A549 (cell line): ENCODE measurements around the gene CFL1.

Source experiments
- EP300 ChIP-seq, 2 experiments: fragments of >200 bp; sonication (Bioruptor Twin); formaldehyde crosslinking; IDR thresholded peaks; 2 replicates in 1 of 2; 3 replicates in 1 of 2; pipeline ENCODE4 v1.6.1; 2016 to 2017
- HOXB5 ChIP-seq: fragments of 250-450 bp; sonication (Bioruptor Pico); IDR thresholded peaks from 2 replicates; pipeline ENCODE4 v1.5.0; 2020; ENCODE audit warnings: mild to moderate bottlenecking, moderate library complexity
- JUNB ChIP-seq: fragments of >200 bp; sonication (Bioruptor Twin); formaldehyde crosslinking; IDR thresholded peaks from 2 replicates; pipeline ENCODE4 v1.6.1; 2016
- MAZ ChIP-seq: fragments of 150-350 bp; IDR thresholded peaks from 2 replicates; pipeline ENCODE4 v1.6.1; 2014; ENCODE audit warnings: antibody characterized with exemption, low read depth, low read length, borderline replicate concordance
- NR3C1 ChIP-seq: fragments of >200 bp; sonication (Bioruptor Twin); formaldehyde crosslinking; IDR thresholded peaks from 3 replicates; pipeline ENCODE4 v1.6.1; 2017
- POLR2A ChIP-seq: IDR thresholded peaks from 2 replicates; pipeline ENCODE4 v1.6.1; 2012; ENCODE audit warnings: mild to moderate bottlenecking, low read length
- RAD21 ChIP-seq, 2 experiments: fragments of >200 bp in 1 of 2; sonication (Bioruptor Twin) in 1 of 2; formaldehyde crosslinking in 1 of 2; IDR thresholded peaks in 1 of 2; conservative IDR thresholded peaks in 1 of 2; 2 replicates in 1 of 2; 3 replicates in 1 of 2; pipeline ENCODE4 v1.6.1; 2012 to 2018; ENCODE audit warnings: inconsistent platforms in 1 of 2
- TF ChIP-seq, protein P1 (sequence below): fragments of 150-350 bp; IDR thresholded peaks from 2 replicates; pipeline ENCODE4 v1.6.1; 2014; ENCODE audit warnings: low read depth, mild to moderate bottlenecking, low read length
- TF ChIP-seq, protein P2 (sequence below): fragments of >200 bp; sonication (Bioruptor Twin); formaldehyde crosslinking; IDR thresholded peaks from 3 replicates; pipeline ENCODE4 v1.5.1; 2016
- TF ChIP-seq, protein P3 (sequence below): IDR thresholded peaks from 2 replicates; pipeline ENCODE4 v1.6.1; 2012
- TF ChIP-seq, protein P4 (sequence below): IDR thresholded peaks from 2 replicates; pipeline ENCODE4 v1.6.1; 2012

DNA sequence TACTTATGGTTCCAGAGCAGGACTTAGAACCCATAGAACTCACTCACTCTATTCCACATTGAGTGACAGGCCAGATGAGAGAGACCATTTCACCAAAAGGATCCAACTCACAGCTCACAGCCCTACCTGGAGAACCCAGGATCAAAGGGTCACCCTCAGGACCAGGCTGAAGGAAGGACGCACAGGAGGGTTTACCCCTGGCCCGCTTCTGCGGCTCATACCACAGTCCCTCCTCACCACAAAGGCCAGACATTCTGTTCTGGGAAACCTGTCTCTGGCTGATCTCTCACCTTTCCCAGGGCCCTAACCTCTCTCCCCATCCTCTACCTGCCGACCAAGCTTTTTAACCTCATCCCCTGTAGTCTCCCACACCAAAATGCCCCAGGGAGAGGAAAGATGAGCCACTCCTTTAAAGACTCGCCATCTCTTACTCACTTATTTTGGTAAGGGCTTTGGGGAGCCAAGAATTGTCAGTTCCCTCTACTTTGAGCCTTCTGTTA, 37.6 kb upstream of the CFL1 start:
- TF ChIP-seq JUNB (no peak), POLR2A (no peak), HOXB5 (CRISPR knock-in tag) (no peak), RAD21 (conservative IDR thresholded peaks at IDR 0.05 in 1 of 2, IDR thresholded peaks at IDR 0.05 in 1 of 2) (no peak), EP300 (IDR thresholded peaks at IDR 0.05) (no peak), MAZ (no peak), NR3C1 (no peak)
- TF ChIP-seq, protein P1, sequence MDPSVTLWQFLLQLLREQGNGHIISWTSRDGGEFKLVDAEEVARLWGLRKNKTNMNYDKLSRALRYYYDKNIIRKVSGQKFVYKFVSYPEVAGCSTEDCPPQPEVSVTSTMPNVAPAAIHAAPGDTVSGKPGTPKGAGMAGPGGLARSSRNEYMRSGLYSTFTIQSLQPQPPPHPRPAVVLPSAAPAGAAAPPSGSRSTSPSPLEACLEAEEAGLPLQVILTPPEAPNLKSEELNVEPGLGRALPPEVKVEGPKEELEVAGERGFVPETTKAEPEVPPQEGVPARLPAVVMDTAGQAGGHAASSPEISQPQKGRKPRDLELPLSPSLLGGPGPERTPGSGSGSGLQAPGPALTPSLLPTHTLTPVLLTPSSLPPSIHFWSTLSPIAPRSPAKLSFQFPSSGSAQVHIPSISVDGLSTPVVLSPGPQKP: no peak
- TF ChIP-seq, protein P2, sequence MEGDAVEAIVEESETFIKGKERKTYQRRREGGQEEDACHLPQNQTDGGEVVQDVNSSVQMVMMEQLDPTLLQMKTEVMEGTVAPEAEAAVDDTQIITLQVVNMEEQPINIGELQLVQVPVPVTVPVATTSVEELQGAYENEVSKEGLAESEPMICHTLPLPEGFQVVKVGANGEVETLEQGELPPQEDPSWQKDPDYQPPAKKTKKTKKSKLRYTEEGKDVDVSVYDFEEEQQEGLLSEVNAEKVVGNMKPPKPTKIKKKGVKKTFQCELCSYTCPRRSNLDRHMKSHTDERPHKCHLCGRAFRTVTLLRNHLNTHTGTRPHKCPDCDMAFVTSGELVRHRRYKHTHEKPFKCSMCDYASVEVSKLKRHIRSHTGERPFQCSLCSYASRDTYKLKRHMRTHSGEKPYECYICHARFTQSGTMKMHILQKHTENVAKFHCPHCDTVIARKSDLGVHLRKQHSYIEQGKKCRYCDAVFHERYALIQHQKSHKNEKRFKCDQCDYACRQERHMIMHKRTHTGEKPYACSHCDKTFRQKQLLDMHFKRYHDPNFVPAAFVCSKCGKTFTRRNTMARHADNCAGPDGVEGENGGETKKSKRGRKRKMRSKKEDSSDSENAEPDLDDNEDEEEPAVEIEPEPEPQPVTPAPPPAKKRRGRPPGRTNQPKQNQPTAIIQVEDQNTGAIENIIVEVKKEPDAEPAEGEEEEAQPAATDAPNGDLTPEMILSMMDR: no peak
- TF ChIP-seq, protein P3, sequence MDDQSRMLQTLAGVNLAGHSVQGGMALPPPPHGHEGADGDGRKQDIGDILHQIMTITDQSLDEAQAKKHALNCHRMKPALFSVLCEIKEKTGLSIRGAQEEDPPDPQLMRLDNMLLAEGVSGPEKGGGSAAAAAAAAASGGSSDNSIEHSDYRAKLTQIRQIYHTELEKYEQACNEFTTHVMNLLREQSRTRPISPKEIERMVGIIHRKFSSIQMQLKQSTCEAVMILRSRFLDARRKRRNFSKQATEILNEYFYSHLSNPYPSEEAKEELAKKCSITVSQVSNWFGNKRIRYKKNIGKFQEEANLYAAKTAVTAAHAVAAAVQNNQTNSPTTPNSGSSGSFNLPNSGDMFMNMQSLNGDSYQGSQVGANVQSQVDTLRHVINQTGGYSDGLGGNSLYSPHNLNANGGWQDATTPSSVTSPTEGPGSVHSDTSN: no peak
- TF ChIP-seq, protein P4, sequence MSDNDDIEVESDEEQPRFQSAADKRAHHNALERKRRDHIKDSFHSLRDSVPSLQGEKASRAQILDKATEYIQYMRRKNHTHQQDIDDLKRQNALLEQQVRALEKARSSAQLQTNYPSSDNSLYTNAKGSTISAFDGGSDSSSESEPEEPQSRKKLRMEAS: no peak
